Adrenal gland (tissue), 12 donors: ENCODE data around the gene XDH. TPM values are rescaled to one million over a fixed set of nuclear protein-coding genes. Genes with fewer than 3 reads are reported as not detected.

Source experiments
- DNase-seq, 7 donors: peaks; one replicate each; pipeline ENCODE4 v3.0.0-alpha.2; 2019 to 2020
- H3K27ac ChIP-seq, 5 donors: fragments of 200-600 bp; sonication (generic) in 4 of 5; 1 replicate in 3 of 5; 2 replicates in 2 of 5; pipeline versions ENCODE4 v1.5.1 to v1.8.0; 2016 to 2020; ENCODE audit warnings: mild to moderate bottlenecking in 1 of 5
- H3K27me3 ChIP-seq: fragments of 200-600 bp; 2 replicates; pipeline ENCODE4 v1.8.0; 2021
- H3K36me3 ChIP-seq, 2 donors: fragments of 200-600 bp; replicated peaks in 1 of 2; 1 replicate in 1 of 2; 2 replicates in 1 of 2; pipeline versions ENCODE4 v1.5.1 to v1.8.0; 2018 to 2022
- H3K4me1 ChIP-seq, 2 donors: fragments of 200-600 bp; replicated peaks in 1 of 2; 1 replicate in 1 of 2; 2 replicates in 1 of 2; pipeline versions ENCODE4 v1.5.1 to v1.8.0; 2018 to 2021
- H3K4me3 ChIP-seq, 4 donors: fragments of 200-600 bp; sonication (generic) in 3 of 4; one replicate each; pipeline ENCODE4 v1.5.1; 2016 to 2018
- H3K9me3 ChIP-seq, 3 donors: fragments of 200-600 bp; sonication (generic) in 1 of 3; replicated peaks in 1 of 3; 1 replicate in 2 of 3; 2 replicates in 1 of 3; pipeline versions ENCODE4 v1.5.1 to v1.8.0; 2016 to 2021
- CTCF ChIP-seq, 6 experiments: fragments of 450-650 bp in 4 of 6; fragments of 200-600 bp in 2 of 6; sonication (generic) in 1 of 6; IDR thresholded peaks; 1 replicate in 5 of 6; 2 replicates in 1 of 6; pipeline versions ENCODE4 v1.5.1 to v1.8.0; 2016 to 2021; ENCODE audit warnings: antibody characterized with exemption in 6 of 6, mild to moderate bottlenecking in 2 of 6, moderate library complexity in 1 of 6
- POLR2A ChIP-seq, 2 donors: fragments of 450-650 bp; IDR thresholded peaks; one replicate each; pipeline ENCODE4 v1.6.1; 2017; ENCODE audit warnings: antibody characterized with exemption in 2 of 2, mild to moderate bottlenecking in 2 of 2, moderate library complexity in 1 of 2
- WGBS, 4 donors: extraction: QIAGEN DNeasy Blood & Tissue Kit in 2 of 4; methylation state at CpG; one replicate each; pipeline versions ENCODE4 v1.1.5 to v1.1.7; 2013 to 2017; 5-methylcytosine and 5-hydroxymethylcytosine counted together
- intact Hi-C, 2 donors: fragments of 100-400 bp; cut with DNase I; formaldehyde crosslinking; loops; one replicate each; pipeline versions ENCODE4 v1.14.1 to v1.15.0; 2022 to 2023
- polyA plus RNA-seq, 3 donors: library from polyadenylated mRNA; stranded (reverse); fragments of 200-250 nt in 2 of 3; fragments of 350-450 nt in 1 of 3; fragmentation: Illumina TruSeq in 1 of 3; extraction: RNeasy Lipid Tissue Mini Kit (QIAGEN cat#74804) in 1 of 3; gene quantifications; one replicate each; pipeline ENCODE4 v1.2.3, GENCODE V29; 2013 to 2014
- total RNA-seq, 9 donors: library from RNA; depleted of rRNA in 4 of 9; stranded (reverse); fragments of >200 nt in 4 of 9; fragments of 120-200 nt in 1 of 9; fragmentation: NEBNext Ultra II Directional in 1 of 9; extraction: Animal tissue kit (Norgen Biotek cat#: 25700) in 1 of 9; gene quantifications; one replicate each; pipeline versions ENCODE4 v1.1.0 to v1.2.4, GENCODE V29; 2013 to 2023
- donor health status: healthy with polysubstance abuse.
- donor health status: Bipolar disorder and iron deficiency.
- donor health status: DM: yes; HTN: yes; CAD: no.
- donor health status: DM: no; HTN: no; CAD: no.
- donor health status: DM: no; HTN: no; CAD: no.
- donor health status: DM: yes; HTN: yes; CAD: no.

The XDH gene
- total and polyA plus RNA-seq, 12 donors: under 0.01 to 0.11 TPM; not detected in 10

GRCh38 chr2:31365834-31366505 lies 48.6 kb downstream of the XDH start:
- Histone ChIP-seq H3K4me1 (no peaks in the 10 kb centered on the region), H3K4me3 (no peak overlapping the region), H3K27ac (no peak overlapping the region), H3K27me3 (no peaks in the 10 kb centered on the region), H3K9me3 (no peaks in the 10 kb centered on the region), H3K36me3 (no peaks in the 10 kb centered on the region)
- TF ChIP-seq POLR2A (IDR thresholded peaks at IDR 0.05): no peak
- TF ChIP-seq CTCF (IDR thresholded peaks at IDR 0.05): no peak
- intact Hi-C loops: no loop called here
- 88 to 94% (median 92%) methylated on average over 9 of the region's 9 CpGs for WGBS, 4 donors
- DNase-seq: no peak

- TF ChIP-seq POLR2A (IDR thresholded peaks at IDR 0.05) (no peak), CTCF (IDR thresholded peaks at IDR 0.05) (no peak)
- H3K4me3 ChIP-seq: no peak overlapping the region
- no peak for DNase-seq
- H3K27me3 ChIP-seq: no peaks in the 10 kb centered on the region
- no peaks in the 10 kb centered on the region for H3K36me3 ChIP-seq
- intact Hi-C loops: no loop called here
- H3K9me3 ChIP-seq: no peaks in the 10 kb centered on the region
- H3K27ac ChIP-seq: no peak overlapping the region
- no peaks in the 10 kb centered on the region for H3K4me1 ChIP-seq
- 89 to 95% (median 94%) methylated on average over 9 to 10 of the region's 10 CpGs for WGBS, 4 donors
Observed at GRCh38 chr2:31365348-31365747, 49.2 kb downstream of the XDH start.

GRCh38 chr2:31363956-31364750 lies 50.4 kb downstream of the XDH start:
- Histone ChIP-seq H3K9me3 (no peaks in the 10 kb centered on the region), H3K27ac (no peak overlapping the region), H3K4me1 (no peaks in the 10 kb centered on the region), H3K4me3 (no peak overlapping the region), H3K36me3 (no peaks in the 10 kb centered on the region), H3K27me3 (no peaks in the 10 kb centered on the region)
- intact Hi-C loops: no loop called here
- no peak for DNase-seq
- TF ChIP-seq CTCF (IDR thresholded peaks at IDR 0.05): no peak
- TF ChIP-seq POLR2A (IDR thresholded peaks at IDR 0.05): no peak
- WGBS, 4 donors: 83 to 88% (median 86%) methylated on average over 15 of the region's 15 CpGs

- Histone ChIP-seq H3K4me1 (no peaks in the 10 kb centered on the region), H3K9me3 (no peaks in the 10 kb centered on the region)
- TF ChIP-seq POLR2A (IDR thresholded peaks at IDR 0.05): no peak
- TF ChIP-seq CTCF (IDR thresholded peaks at IDR 0.05): no peak
Observed at GRCh38 chr2:31362581-31362980, 52.0 kb downstream of the XDH start.

More at GRCh38 chr2:31362581-31362980, 52.0 kb downstream of the XDH start:
- Histone ChIP-seq H3K36me3 (no peaks in the 10 kb centered on the region), H3K4me3 (no peak overlapping the region), H3K27me3 (no peaks in the 10 kb centered on the region), H3K27ac (no peak overlapping the region)
- intact Hi-C loops: no loop called here
- 95 to 98% (median 96%) methylated on average over 5 of the region's 5 CpGs for WGBS, 4 donors
- DNase-seq: no peak
